H1 (cell line): ENCODE results near the gene RPS21. TPM values are rescaled to one million over a fixed set of nuclear protein-coding genes. Genes with fewer than 3 reads are reported as not detected.

ENCODE experiments used
- CTCF ChIA-PET: fragments of 300-600 bp; sonication (Branson Sonifier 250); formaldehyde crosslinking; loops from one replicate; lab custom pipeline; 2021; ENCODE audit not compliant: partially characterized antibody; lab: Charles Lee
- POLR2A ChIA-PET: fragments of 300-600 bp; sonication (Branson Sonifier 250); formaldehyde crosslinking; loops from one replicate; lab custom pipeline; 2021; ENCODE audit warnings: inconsistent platforms; ENCODE audit not compliant: partially characterized antibody; lab: Charles Lee
- DNase-seq, 2 experiments: peaks; one replicate each; pipeline versions ENCODE4 v3.0.0 to v3.0.0-alpha.2; 2010 to 2022; ENCODE audit warnings: low spot score in 2 of 2, low read depth in 1 of 2, mixed read lengths in 1 of 2
- FAIRE-seq: peaks from 2 replicates; lab custom pipeline; 2011; peaks lifted over from hg19 to GRCh38; lab: Jason Lieb, UNC
- H2AFZ ChIP-seq: 2 replicates; pipeline ENCODE4 v1.8.1; 2012; ENCODE audit warnings: low read length, inconsistent platforms
- H2AK5ac ChIP-seq: 2 replicates; pipeline ENCODE4 v1.6.1; 2013; ENCODE audit warnings: low read depth, low read length
- H2BK120ac ChIP-seq: replicated peaks from 2 replicates; pipeline ENCODE3; 2013; ENCODE audit warnings: low read depth, low read length, inconsistent platforms
- H2BK12ac ChIP-seq: 2 replicates; pipeline ENCODE4 v1.6.1; 2013; ENCODE audit warnings: low read depth, low read length
- H2BK15ac ChIP-seq: 2 replicates; pipeline ENCODE4 v1.6.1; 2013; ENCODE audit warnings: low read length
- H2BK20ac ChIP-seq: 2 replicates; pipeline ENCODE4 v1.6.1; 2013; ENCODE audit warnings: low read length
- H2BK5ac ChIP-seq: 2 replicates; pipeline ENCODE4 v1.6.1; 2013; ENCODE audit warnings: low read depth, low read length
- H3K14ac ChIP-seq: 2 replicates; pipeline ENCODE4 v1.6.1; 2013; ENCODE audit warnings: inconsistent platforms; ENCODE audit not compliant: insufficient read length
- H3K18ac ChIP-seq: 2 replicates; pipeline ENCODE4 v1.6.1; 2013; ENCODE audit warnings: low read length; ENCODE audit errors: extremely low read depth
- H3K23ac ChIP-seq: 2 replicates; pipeline ENCODE4 v1.6.1; 2013; ENCODE audit warnings: inconsistent platforms; ENCODE audit not compliant: insufficient read length
- H3K23me2 ChIP-seq: 2 replicates; pipeline ENCODE4 v1.6.1; 2013; ENCODE audit warnings: low read depth, low read length
- H3K27ac ChIP-seq: 2 replicates; pipeline ENCODE4 v1.6.1; 2011; ENCODE audit warnings: low read depth, low read length, inconsistent platforms
- H3K27me3 ChIP-seq, 4 experiments: replicated peaks in 1 of 4; 1 replicate in 1 of 4; 2 replicates in 3 of 4; pipeline versions ENCODE4 v1.6.1 to v1.8.1; 2011 to 2013; ENCODE audit warnings: low read length in 3 of 4, mild to moderate bottlenecking in 3 of 4, inconsistent platforms in 2 of 4, mixed read lengths in 2 of 4, moderate library complexity in 1 of 4; ENCODE audit not compliant: control insufficient read depth in 3 of 4, insufficient read depth in 3 of 4; ENCODE audit errors: extremely low read depth in 1 of 4
- H3K36me3 ChIP-seq, 4 experiments: 2 replicates each; pipeline versions ENCODE4 v1.6.1 to v1.8.1; 2011 to 2013; ENCODE audit warnings: mild to moderate bottlenecking in 4 of 4, low read length in 3 of 4, moderate library complexity in 2 of 4, control low read depth in 1 of 4, inconsistent platforms in 1 of 4; ENCODE audit not compliant: insufficient read depth in 4 of 4, control insufficient read depth in 2 of 4
- H3K4ac ChIP-seq: replicated peaks from 2 replicates; pipeline ENCODE3; 2013; ENCODE audit warnings: low read length, low read depth, mixed read lengths, inconsistent platforms; ENCODE audit not compliant: insufficient read length
- H3K4me1 ChIP-seq, 4 experiments: replicated peaks in 1 of 4; 1 replicate in 1 of 4; 2 replicates in 3 of 4; pipeline versions ENCODE4 v1.6.1 to v1.8.1; 2011 to 2013; ENCODE audit warnings: low read length in 3 of 4, inconsistent platforms in 2 of 4, mixed read lengths in 1 of 4; ENCODE audit not compliant: insufficient read depth in 4 of 4, control insufficient read depth in 3 of 4
- H3K4me2 ChIP-seq, 2 experiments: 2 replicates each; pipeline versions ENCODE4 v1.6.1 to v1.8.1; 2011 to 2013; ENCODE audit warnings: low read depth in 2 of 2, low read length in 2 of 2, control low read depth in 1 of 2, inconsistent platforms in 1 of 2, mild to moderate bottlenecking in 1 of 2; ENCODE audit not compliant: insufficient read depth in 1 of 2
- H3K4me3 ChIP-seq, 4 experiments: fragments of 200-600, 300-600 bp in 1 of 4; sonication (generic), shearing (Covaris generic), sonication (Bioruptor Twin) in 1 of 4; 2 replicates each; pipeline versions ENCODE4 v1.5.1 to v1.8.1; 2011 to 2016; ENCODE audit warnings: low read length in 4 of 4, low read depth in 3 of 4, control low read depth in 2 of 4, inconsistent platforms in 2 of 4, mild to moderate bottlenecking in 2 of 4, mixed read lengths in 1 of 4, moderate library complexity in 1 of 4; ENCODE audit not compliant: insufficient read depth in 2 of 4; ENCODE audit errors: extremely low read depth in 1 of 4
- H3K56ac ChIP-seq: replicated peaks from 2 replicates; pipeline ENCODE3; 2013; ENCODE audit warnings: low read depth, mild to moderate bottlenecking, mixed read lengths, low read length, inconsistent platforms; ENCODE audit not compliant: insufficient read length
- H3K79me1 ChIP-seq: 2 replicates; pipeline ENCODE4 v1.6.1; 2013; ENCODE audit warnings: low read depth, low read length, control low read depth
- H3K79me2 ChIP-seq, 2 experiments: 2 replicates each; pipeline versions ENCODE4 v1.6.1 to v1.8.1; 2012 to 2013; ENCODE audit warnings: low read length in 2 of 2, mild to moderate bottlenecking in 2 of 2, inconsistent platforms in 1 of 2; ENCODE audit not compliant: insufficient read depth in 2 of 2, control insufficient read depth in 1 of 2
- H3K9ac ChIP-seq, 4 experiments: replicated peaks in 1 of 4; 1 replicate in 1 of 4; 2 replicates in 3 of 4; pipeline versions ENCODE4 v1.6.1 to v1.8.1; 2011 to 2013; ENCODE audit warnings: low read depth in 3 of 4, low read length in 3 of 4, control low read depth in 2 of 4, mild to moderate bottlenecking in 2 of 4, moderate library complexity in 2 of 4, inconsistent platforms in 1 of 4; ENCODE audit errors: extremely low read depth in 1 of 4
- H3K9me3 ChIP-seq, 2 experiments: 2 replicates each; pipeline versions ENCODE4 v1.6.1 to v1.8.1; 2012 to 2013; ENCODE audit warnings: mild to moderate bottlenecking in 2 of 2, moderate library complexity in 2 of 2, control low read depth in 1 of 2, inconsistent platforms in 1 of 2, low read depth in 1 of 2, low read length in 1 of 2, mixed read lengths in 1 of 2; ENCODE audit not compliant: insufficient read depth in 2 of 2
- H4K20me1 ChIP-seq, 2 experiments: replicated peaks in 1 of 2; 2 replicates each; pipeline versions ENCODE3 to v1.8.1; 2011 to 2013; ENCODE audit warnings: inconsistent platforms in 2 of 2, low read length in 2 of 2, mild to moderate bottlenecking in 1 of 2; ENCODE audit not compliant: insufficient read depth in 2 of 2, control insufficient read depth in 1 of 2
- H4K5ac ChIP-seq: 2 replicates; pipeline ENCODE4 v1.6.1; 2013; ENCODE audit warnings: low read length, low read depth, mixed read lengths, inconsistent platforms; ENCODE audit not compliant: insufficient read length
- H4K8ac ChIP-seq: 2 replicates; pipeline ENCODE4 v1.8.0; 2013; ENCODE audit warnings: mild to moderate bottlenecking, moderate library complexity, low read length, inconsistent platforms; ENCODE audit not compliant: insufficient read depth; ENCODE audit errors: extremely low read depth
- H4K91ac ChIP-seq: replicated peaks from 2 replicates; pipeline ENCODE3; 2013; ENCODE audit warnings: low read length, mixed read lengths, inconsistent platforms; ENCODE audit not compliant: insufficient read length
- EGR1 ChIP-seq: IDR thresholded peaks from 2 replicates; pipeline ENCODE4 v1.6.1; 2011; ENCODE audit warnings: low read depth, low read length, borderline replicate concordance
- POLR2AphosphoS5 ChIP-seq: IDR thresholded peaks from 2 replicates; pipeline ENCODE4 v1.6.1; 2011; ENCODE audit warnings: low read depth, low read length
- WGBS, 2 experiments: shearing (Covaris generic) in 1 of 2; methylation state at CpG; one replicate each; pipeline versions ENCODE4 v1.1.6 to v1.1.7; 2013 to 2015; ENCODE audit warnings: low lambda C conversion rate in 2 of 2, mixed read lengths in 2 of 2, inconsistent platforms in 1 of 2, low coverage in 1 of 2, missing lambda C conversion rate in 1 of 2; ENCODE audit not compliant: insufficient replicate concordance in 2 of 2, insufficient coverage in 1 of 2, insufficient read length in 1 of 2; ENCODE audit errors: extremely low coverage in 1 of 2, missing lambda C conversion rate in 1 of 2; 5-methylcytosine and 5-hydroxymethylcytosine counted together
- polyA plus RNA-seq, 7 experiments: library from polyadenylated mRNA; depleted of rRNA in 3 of 7; stranded (reverse) in 5 of 7; unstranded in 2 of 7; fragments of >200 nt in 5 of 7; fragments of 200-250 nt in 2 of 7; gene quantifications; 1 replicate in 5 of 7; 2 replicates in 1 of 7; 4 replicates in 1 of 7; pipeline versions ENCODE4 v1.2.1 to v1.2.3, GENCODE V29; 2011 to 2013; ENCODE audit warnings: missing spikeins in 2 of 7, mixed read lengths in 2 of 7
- total RNA-seq: library from RNA; stranded (reverse); fragmentation: NEBNext Ultra II Directional; extraction: Animal tissue kit (Norgen Biotek cat#: 25700); gene quantifications from 2 replicates; pipeline ENCODE4 v1.2.1, GENCODE V29; 2021

The RPS21 gene
- total and polyA plus RNA-seq, 2 of the 8 experiments (the other 6 are each of a cell fraction or from before 2014, with no cell fraction given) = 1,787 to 7,219 TPM

GRCh38 chr20:62425281-62426058, 38.6 kb downstream of the RPS21 start:
- H3K23ac ChIP-seq = no peak overlapping the region
- H4K8ac ChIP-seq = no peak overlapping the region
- no peak overlapping the region for H4K91ac ChIP-seq
- peak overlapping the region; percentile 95; the same call in 1 of the 2 replicates for H2BK12ac ChIP-seq
- DNase-seq = no peak
- H3K18ac ChIP-seq = no peak overlapping the region
- no peak for FAIRE-seq
- no peaks in the 10 kb centered on the region; a peak in 1 of 7 replicates for H3K27me3 ChIP-seq
- CTCF ChIA-PET = interaction anchor here (0.9 to 10.8 kb wide), 2 partner anchors 13 to 20 kb away, joined by 3 to 104 read pairs; no protein-coding TSS in a partner anchor
- H3K14ac ChIP-seq = no peak overlapping the region
- no peaks in the 10 kb centered on the region for H3K9me3 ChIP-seq
- peaks cover 0 to 43% (median 26%) of the 10 kb centered on the region in 4 experiments; a peak in 6 of 7 replicates for H3K4me1 ChIP-seq
- peaks cover 0 to 8% of the 10 kb centered on the region in 2 experiments for H4K20me1 ChIP-seq
- H2BK5ac ChIP-seq = peak overlapping the region; percentile 98; the same call in 1 of the 2 replicates
- TF ChIP-seq EGR1 (peak; percentile 90; the same call in 1 of the 2 replicates), POLR2AphosphoS5 (no peak)
- H3K4me2 ChIP-seq = no peak overlapping the region
- no peaks in the 10 kb centered on the region for H3K79me1 ChIP-seq
- H2AFZ ChIP-seq = no peak overlapping the region
- H4K5ac ChIP-seq = no peak overlapping the region
- no peak overlapping the region; the same call in 1 of the 2 replicates for H2AK5ac ChIP-seq
- no peak overlapping the region for H3K9ac ChIP-seq
- WGBS, 2 experiments = 93% methylated on average over 21 of the region's 21 CpGs; no CpG with 5 or more reads in 1 of the 2 experiments
- H3K4me3 ChIP-seq = no peak overlapping the region
- H3K56ac ChIP-seq = no peak overlapping the region
- no peaks in the 10 kb centered on the region for H3K79me2 ChIP-seq
- H3K23me2 ChIP-seq = peaks cover 3% of the 10 kb centered on the region
- POLR2A ChIA-PET = interaction anchor here (1.0 to 3.4 kb wide), 6 partner anchors 9 to 69 kb away, joined by 3 to 15 read pairs (median 4); no protein-coding TSS in a partner anchor
- no peak overlapping the region for H3K27ac ChIP-seq
- peak overlapping the region; percentile 69 for H3K4ac ChIP-seq
- H2BK20ac ChIP-seq = peak overlapping the region; percentile 66; the same call in 1 of the 2 replicates
- no peak overlapping the region for H2BK120ac ChIP-seq
- no peaks in the 10 kb centered on the region; a peak in 1 of 8 replicates for H3K36me3 ChIP-seq
- H2BK15ac ChIP-seq = peak overlapping the region; percentile 92
